22Rv1 (cell line): ENCODE results near the gene EIF4G3.

ENCODE experiments used
- ZFX ChIP-seq: fragments of 450-650 bp; IDR thresholded peaks from 2 replicates; pipeline ENCODE4 v1.6.1; 2017; ENCODE audit warnings: antibody characterized with exemption, borderline replicate concordance
- TF ChIP-seq, protein P1 (sequence below): fragments of 450-650 bp; IDR thresholded peaks from 2 replicates; pipeline ENCODE4 v1.5.1; 2017; ENCODE audit warnings: mild to moderate bottlenecking

DNA sequence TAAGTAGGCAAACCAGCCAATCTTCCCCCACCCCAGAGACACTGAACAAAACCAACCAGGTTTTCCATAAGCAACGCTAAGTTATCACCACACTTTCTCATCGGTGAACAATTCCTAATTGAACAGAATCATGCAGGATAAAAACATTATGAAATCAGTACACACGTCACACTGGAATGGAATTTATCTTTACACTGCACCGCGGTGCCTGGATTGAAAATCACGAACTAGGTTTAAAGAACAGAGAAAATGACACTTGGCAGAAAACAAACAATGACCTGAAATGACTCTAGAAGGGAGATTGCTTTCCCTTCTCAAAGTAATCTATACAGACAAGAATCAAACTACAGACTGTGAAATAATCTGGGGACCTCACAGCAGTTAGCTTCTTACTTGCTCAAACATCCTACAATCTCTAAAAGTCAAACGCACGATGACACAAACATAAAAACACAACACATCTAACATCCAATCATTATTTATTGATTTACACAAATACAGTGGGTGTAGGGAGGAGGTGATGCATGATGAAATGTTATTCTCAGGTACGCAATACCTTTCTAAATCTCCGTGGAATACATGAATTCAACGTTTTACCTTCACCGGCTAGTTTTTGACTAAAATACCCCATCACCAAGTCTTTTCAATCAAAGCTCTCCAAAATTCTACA is 1.9 kb downstream of the EIF4G3 start:
- TF ChIP-seq, protein P1, sequence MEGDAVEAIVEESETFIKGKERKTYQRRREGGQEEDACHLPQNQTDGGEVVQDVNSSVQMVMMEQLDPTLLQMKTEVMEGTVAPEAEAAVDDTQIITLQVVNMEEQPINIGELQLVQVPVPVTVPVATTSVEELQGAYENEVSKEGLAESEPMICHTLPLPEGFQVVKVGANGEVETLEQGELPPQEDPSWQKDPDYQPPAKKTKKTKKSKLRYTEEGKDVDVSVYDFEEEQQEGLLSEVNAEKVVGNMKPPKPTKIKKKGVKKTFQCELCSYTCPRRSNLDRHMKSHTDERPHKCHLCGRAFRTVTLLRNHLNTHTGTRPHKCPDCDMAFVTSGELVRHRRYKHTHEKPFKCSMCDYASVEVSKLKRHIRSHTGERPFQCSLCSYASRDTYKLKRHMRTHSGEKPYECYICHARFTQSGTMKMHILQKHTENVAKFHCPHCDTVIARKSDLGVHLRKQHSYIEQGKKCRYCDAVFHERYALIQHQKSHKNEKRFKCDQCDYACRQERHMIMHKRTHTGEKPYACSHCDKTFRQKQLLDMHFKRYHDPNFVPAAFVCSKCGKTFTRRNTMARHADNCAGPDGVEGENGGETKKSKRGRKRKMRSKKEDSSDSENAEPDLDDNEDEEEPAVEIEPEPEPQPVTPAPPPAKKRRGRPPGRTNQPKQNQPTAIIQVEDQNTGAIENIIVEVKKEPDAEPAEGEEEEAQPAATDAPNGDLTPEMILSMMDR, result no peak
- no peak for TF ChIP-seq ZFX
